NCI-H128 (cell line): ENCODE measurements around the gene CHRDL2.

ENCODE experiments used
- DNase-seq: peaks from one replicate; lab custom pipeline; 2025; ENCODE audit not compliant: unreplicated experiment; lab: John Stamatoyannopoulos, UW

The CHRDL2 gene

DNA sequence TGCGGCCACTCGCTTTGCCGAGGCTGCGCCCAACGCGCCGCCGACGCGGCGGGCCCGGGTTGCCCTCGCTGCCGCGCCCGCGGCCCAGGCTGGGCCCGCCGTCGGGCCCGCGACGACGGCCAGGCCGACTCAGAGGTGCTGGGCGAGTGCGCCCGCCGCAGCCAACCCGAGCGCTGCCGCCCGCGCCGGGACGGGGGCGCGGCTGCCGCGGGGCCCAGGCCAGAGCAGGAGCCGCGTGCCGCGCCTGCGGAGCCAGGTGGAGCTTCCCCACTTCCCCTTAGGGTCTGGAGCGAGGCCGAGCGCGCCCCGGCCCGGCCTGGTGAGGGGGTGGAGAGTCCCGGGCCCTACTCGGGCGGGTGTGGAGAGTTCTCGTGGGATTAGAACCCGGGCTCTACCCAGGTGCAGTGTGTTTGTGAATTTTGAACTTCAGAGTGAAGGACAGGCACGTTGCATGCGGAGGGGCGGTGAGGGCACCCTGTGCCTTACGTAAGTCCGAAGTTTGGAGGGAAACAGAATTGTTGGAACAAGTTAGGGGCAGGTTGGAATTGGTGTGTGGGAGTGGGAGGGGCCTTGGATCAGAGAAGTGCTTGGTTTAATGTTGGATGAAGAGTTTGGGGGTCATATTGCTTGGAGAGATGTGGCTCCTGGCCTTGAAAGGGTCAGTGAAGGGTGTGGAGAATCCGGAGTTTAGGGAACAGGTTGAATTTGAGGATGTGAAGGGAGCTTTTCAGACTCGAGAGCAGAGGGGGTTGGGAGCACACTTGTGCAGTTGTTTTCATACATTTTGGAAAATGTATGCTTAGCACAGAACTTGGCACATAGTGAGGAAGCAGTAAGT lies 18.1 kb upstream of the CHRDL2 start:
- no peak for DNase-seq

GRCh38 chr11:74748211-74749126 lies 17.2 kb upstream of the CHRDL2 start, which contains the start of gene RNF169:
Gene RNF169, plus strand, starts transcription at chr11:74748849. Its CDS starts 32 bp downstream, at chr11:74748881.
- DNase-seq = peak; percentile 88

GRCh38 chr11:74746868-74747267 lies 15.6 kb upstream of the CHRDL2 start:
- no peak for DNase-seq

DNA sequence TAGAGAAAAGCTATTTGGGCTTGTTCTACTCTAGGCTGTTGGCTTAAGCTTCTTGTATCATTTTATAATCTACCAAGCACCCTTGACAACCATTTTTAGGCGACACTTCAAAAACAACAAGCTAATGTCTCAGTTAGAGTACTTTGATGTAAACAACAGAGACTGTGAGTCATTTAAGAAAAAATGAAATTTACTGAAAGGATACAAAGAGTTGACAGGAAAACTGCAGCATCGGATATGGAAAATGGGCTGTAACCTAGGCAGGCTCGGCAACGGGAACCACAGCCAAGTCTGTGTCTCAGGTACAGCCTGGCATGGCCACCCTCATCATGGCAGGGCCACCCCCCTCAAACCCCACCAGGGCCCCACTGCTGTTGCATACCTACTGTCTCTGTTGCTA lies 13.1 kb upstream of the CHRDL2 start:
- DNase-seq = no peak

DNA sequence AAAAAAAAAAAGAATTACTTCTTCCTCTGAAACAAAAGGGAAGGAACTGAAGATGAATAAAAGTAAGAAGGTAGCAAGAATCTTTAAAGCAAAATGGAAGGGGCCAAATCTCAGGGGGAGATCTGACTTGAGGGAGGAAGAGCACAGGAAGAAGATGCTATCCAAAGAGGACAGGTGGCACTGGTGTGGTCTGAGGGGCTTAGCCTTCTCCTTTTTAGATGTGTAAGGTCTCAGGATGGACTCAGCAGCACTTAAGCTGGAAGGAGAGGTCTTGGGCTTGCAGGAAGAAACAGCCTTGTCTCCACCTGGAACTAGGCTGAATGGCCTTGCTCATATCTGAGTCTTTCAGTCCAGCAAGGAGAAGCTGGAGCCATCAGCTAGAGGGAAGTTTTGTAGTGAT lies 12.4 kb upstream of the CHRDL2 start:
- no peak for DNase-seq

DNA sequence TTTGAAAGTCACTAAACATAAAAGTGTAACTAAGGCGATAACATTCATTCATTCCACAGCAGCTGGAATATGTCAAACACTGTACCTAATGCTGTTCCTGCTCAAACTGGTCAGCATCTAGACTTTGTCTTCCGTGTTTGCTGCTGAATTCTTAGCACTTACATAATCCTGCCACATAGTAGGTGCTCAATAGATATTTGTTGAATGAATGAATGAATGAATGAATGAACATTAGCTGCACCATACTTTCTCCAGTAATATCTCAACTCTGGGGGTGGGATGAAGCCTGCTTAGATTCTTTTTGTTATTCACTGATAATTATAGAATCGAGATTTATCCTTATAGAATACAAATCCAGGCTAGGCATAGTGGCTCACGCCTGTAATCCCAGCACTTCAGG lies 10.8 kb upstream of the CHRDL2 start:
- no peak for DNase-seq

GRCh38 chr11:74739546-74740270 lies 8.5 kb upstream of the CHRDL2 start:
- no peak for DNase-seq

GRCh38 chr11:74736031-74736430 lies 4.8 kb upstream of the CHRDL2 start:
- DNase-seq = no peak

DNA sequence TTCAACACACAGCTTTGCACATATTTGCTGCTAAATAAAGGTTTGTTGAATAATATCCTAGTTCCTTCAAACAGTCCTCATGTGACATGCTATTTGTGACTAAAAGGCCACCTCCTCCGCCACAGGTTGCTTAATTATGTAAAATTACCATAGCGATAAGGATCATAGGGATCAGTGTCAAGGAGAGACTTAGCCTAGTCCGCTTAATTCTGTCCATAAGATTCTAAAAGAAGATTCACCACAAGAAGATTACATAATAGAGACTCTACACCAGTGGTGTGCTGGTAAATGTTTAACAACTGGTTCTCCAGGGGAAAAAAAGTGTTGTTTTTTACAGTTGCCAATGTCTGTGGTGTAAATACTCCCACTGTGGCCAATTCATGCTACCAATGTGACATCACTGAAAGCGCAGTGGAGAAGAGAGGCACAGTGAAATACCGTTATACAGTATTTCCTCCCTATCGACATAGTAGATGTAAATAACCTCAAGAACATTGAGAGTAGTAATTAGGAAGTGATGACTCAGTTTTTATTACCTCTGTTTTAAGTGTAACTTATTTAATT lies 4.2 kb upstream of the CHRDL2 start:
- DNase-seq = no peak

DNA sequence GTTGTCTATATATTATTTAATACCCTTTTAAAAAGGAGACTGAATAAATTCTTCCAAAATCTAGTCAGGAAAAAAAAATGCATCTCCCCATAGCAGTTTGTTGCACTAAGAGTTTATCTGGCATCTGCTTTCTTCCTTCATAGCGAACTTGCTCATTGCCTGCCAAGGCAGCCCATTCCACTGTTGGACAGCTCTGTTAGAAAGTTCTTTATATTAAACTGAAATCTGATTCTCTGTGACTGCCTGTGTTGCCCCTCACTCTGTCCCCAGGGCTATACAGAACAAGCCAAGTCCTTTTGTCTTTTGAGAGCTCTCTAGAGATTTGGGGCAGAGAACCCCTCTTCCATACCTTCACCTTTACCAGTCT lies 3.3 kb upstream of the CHRDL2 start:
- no peak for DNase-seq

DNA sequence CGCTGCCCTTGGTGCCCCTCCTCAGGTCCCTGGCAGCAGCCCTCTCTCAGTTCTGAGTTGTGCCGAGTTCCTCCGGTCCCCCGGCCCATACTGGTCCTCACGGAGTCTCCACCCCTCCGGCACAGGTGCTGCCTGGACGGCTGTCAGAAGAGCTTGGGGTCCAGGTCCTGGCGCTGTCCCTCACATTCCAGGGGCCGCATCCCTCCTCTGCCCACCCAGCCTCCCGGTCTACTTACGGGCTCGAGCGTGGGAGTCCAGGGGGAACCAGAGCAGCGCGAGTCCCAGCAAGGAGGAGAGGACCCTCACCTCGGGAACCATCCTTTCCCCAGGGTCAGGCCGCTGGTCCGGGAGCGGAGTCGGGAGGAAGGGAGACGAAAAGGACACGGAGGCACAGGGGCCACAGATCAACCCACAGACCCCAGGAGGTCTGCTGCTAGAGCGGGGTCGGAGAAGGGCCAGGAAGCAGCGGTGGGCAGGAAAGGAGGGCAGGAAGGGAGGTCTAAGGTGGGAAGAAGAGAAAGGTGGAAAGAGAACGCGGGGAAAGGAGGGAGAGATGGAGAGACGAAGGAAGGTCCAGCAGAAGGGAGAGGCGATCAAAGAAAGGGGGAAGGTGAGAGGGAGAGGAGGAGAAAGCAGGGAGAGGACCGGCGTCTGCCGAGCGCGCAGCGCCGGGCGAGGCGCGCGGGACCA lies 510 bp downstream of the CHRDL2 start:
- DNase-seq = no peak

DNA sequence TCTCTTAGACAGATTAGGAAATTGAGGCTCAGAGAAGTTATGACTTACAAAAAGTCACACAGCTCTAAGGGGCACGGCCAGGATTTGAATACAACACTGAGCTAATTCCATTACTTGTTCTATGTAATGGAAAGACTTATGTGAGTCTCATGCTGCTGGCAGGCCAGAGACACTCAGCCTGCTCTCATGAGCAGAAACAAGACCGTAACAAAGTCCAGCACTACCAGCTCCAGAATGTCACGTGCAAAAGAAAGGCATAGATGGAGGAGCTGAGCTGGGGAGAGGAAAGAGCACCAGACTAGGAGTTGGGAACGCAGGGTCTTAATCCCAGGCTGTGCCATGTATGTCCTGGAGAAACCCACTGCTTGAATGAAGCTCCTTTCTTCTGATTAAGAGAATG lies 1.8 kb downstream of the CHRDL2 start:
- no peak for DNase-seq

- DNase-seq = no peak
Observed at GRCh38 chr11:74726547-74727182, 4.6 kb downstream of the CHRDL2 start.

DNA sequence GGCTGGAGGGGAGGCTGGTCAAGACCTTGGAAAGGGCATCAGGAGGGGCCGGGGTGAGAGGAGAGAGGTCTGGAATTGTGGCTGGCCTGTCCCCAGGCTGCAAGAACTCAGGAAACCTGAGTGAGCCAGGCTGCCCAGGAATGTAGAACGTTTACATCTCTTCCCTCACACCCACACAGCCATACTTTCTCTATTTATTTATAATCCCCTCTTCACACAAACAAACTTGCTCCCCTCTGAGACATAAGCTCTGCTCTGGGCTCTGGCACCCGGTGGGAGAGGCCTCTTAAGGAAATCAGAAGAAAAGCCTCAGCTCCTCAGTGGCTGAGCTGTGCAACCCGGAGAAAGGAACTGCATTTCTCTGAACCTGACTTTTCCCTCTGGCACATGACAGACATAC lies 5.5 kb downstream of the CHRDL2 start:
- no peak for DNase-seq

GRCh38 chr11:74723511-74723910 lies 7.7 kb downstream of the CHRDL2 start:
- DNase-seq = no peak

GRCh38 chr11:74721479-74721835 lies 9.8 kb downstream of the CHRDL2 start:
- no peak for DNase-seq

DNA sequence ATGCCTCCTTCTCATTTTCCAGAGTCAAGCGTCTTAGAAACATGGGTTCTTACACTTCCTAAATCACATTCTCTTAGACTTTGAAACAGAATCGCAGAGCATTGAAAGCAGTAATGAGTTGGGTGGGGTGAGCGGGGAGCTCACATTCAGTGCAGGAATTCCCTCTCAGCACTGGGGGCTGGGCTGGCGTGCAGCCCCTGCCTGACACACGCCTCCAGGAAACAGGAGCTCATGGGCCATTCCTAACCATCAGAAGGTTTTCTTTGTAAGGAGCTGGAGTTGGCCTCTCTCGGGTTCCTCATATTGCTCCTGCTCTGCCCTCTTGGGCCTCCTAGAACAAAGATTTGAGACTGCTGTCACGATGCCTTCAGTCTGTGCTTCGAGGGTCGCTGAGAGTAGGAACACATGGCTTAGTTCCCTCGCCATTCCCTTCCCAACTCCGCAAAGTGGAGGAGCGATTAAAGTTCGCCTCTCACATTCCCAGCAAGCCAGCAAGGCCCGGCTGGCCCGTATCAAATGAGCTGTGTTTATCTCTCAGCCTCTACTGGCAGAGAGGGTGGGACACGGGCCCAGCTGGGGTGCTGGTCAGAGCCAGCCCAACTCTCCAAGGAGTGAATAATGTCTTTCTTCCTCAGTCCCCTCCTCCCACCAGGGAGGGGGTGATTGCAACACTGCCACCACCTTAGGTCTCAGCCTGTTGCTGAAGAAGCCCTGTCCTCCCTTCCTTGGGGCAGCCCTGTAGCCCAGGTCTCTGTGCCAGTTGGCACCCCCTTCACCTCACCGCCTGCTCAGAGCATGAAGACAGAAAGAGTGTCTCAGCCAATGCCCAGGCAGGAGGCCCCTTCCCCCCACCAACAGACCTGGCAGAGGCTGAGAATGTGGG lies 10.4 kb downstream of the CHRDL2 start:
- DNase-seq = no peak

GRCh38 chr11:74719011-74719410 lies 12.2 kb downstream of the CHRDL2 start:
- DNase-seq = no peak
